Central memory CD4-positive, alpha-beta T cell (primary cell): ENCODE results near the gene RINT1.
A peak's percentile ranks its signal among the peaks of the same experiment; 100 is the strongest.
"Not testable (repeated sequence)": the region's sequence is repeated elsewhere in the genome, so short reads cannot be mapped to it uniquely, and the experiment has no call there.

Experiments
- DNase-seq: peaks from one replicate; pipeline ENCODE4 v3.0.0; 2022
- total RNA-seq, 3 experiments: gene quantifications; one replicate each; lab custom pipeline; 2026; lab: John Stamatoyannopoulos, UW

The RINT1 gene
- 41.0 to 65.6 (median 48.6) reads per million in 3 experiments for total RNA-seq

DNA sequence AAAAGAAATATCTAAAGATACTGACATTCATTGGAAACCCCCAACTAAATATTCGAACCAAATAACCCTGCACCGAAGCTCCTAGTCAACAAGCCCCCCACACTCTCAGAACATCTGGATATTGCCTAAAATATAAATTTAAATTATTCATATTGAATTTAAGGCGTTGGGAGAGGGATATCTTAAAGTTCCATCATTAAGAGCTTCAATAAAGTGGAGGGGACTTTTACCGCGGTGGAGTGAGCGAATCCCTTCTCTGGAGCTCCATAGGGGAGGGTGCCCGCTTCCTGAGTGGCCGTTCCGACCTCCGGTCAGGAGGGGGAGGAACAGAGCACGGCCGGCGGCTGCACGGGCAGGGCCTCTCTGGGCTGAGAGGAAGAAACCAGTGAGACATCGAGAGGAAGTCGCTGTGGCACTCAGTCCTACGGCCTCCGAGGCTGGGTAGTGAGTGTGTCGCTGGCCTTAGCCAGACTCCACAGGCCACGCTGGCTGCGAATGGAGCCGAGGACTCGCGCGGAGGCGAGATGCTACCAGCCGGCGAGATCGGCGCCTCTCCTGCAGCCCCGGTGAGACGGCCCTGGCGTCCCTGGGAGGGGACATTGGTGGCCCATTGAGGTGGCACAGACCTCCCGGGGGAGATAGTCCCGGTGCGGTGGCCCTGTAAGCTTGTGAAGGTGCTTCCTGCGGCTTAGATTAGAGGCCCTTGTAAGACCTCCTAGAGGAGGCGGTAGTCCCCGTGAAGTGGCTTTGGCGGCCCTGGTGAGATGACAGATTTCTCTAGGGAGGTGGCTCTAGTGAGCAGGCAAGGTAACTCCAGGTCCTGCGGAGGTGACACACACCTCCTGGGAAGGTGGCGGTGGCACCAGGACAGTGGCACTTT lies at the start of gene RINT1:
RINT1 (plus strand) TSS at position 410 of the 880 bp plus-strand sequence; CDS start at position 525, 115 bp downstream.
- DNase-seq, result peak; percentile 82

DNA sequence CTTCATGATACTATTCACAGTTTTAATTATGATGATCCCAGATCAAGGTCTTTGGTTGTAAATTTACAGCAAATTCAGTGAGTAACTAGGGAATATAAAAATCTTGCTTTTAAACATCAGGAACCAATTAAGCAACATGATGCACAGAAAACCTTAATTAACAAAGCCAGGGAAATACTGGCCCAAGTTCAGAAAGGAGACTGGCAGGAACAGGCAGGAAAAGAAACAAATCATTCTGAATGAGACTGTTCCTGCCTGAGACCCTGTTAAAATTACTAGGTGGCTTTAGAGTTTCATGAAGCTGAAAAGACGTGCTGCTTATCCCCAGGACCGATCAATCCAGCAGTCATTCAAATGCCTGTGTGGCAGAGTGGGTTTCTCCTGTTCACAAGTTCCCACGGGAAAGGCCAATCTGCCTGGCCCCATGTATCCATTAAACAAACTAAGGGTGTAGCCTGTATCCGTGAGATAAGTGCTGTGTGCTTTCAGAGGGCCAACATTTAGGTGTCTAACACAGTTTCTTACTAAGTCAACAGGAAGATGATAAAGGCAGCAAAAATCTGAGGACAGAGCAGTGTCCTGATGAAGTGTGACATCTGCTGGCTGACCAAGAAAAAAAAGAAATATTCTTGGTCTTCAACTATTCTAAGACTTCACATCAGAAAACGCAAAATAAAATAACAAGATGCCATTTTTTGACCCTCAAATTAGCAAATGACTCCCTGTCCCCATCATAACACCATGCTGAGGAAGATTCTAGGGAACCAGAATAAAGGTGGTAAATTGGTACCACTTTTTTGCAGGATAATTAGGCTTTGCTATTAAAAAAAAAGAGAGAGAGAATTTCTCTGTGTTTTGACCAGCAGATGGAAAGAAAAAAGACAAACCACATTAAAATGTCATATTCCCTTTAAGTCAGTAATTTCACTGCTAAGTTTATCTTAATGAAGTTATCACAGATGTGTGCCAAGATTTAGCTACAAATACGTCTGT lies 44.1 kb upstream of the RINT1 start:
- DNase-seq, result peak; percentile 2

DNA sequence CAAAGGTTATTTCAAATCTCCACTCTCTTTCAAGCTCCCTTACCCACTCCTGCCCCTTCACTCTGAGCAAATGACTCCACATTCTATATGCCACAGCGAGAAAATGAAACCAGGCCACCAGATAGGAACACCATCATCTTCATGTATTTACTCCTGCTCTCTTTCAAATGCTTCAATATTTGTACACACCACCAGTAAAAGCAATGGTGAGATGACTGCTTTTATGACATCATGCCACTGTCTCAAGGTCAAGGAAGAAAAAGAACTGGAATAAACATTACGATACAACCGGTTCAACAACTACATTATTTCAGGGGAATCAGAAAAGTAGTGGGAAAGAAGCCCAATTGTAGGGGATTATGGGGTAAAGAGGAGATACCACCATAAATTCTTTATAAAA lies 42.6 kb upstream of the RINT1 start:
- no peak for DNase-seq

DNA sequence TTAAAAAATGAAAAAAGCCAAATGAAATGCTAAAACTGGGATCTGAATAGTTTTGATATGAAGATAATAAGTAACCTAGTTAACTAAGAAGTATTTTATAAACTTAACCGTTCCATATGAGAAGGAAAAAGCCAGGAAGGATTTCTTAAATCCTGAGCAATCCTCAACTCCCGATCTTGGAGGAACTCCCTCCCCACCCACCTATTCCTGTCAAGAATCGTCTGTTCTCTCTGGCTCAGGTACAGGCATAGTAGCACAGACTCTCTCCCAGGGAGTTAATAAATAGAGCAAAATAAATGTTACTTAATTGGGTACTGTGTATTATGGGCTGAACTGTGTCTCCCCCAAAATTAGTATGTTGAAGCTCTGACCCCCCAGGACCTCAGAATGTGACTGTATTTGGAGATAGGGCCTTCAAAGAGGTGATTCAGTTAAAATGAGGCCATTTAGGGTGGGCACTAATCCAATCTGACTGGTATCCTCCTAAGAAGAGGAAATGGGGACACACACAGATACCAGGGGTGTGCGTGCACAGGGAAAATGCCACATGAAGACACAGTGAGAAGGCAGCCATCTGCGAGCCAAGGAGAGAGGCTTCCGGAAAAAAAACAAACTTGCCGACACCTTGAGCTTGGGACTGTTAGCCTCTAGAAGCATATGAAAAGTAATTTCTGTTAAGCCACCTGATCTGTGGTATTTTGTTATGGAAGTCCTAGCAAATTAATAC lies 38.6 kb upstream of the RINT1 start:
- DNase-seq, result no peak

DNA sequence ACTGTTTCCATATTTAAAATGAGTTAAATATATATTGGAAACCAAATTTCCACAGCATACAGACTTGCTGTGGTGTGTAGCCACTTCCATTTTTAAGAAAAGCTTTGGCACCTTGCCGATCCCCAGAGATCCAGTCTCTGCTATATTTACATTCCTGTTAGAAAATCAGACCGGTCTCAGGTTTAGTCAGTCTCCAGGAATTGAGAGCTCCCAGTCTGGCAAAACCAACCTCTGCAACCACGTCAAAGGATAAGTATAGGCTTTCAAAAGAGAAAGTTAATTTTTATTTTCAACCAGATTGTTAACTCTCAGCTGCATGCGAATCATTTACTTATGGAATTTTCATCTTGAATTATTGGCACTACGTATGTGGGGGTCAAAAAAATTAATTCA lies 38.1 kb upstream of the RINT1 start:
- DNase-seq, result no peak

DNA sequence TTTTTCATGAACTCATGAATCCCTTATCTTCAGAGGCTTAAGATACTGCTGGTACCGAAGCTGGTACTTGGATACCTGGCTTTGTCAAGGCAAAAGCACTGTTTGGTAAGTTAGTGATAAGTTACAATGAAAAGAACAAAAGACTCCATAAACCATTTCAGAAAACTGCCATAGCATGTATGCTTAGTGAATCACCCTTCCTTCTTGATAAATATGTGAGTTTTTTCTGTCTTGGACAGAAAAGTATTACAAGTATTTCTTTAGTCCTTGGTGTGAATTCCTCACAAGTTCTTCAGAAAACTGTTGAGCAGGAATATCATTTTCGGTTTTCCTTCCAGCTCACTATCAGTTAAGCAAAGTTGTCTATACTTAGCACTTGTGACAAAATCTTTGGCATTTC lies 35.5 kb upstream of the RINT1 start:
- DNase-seq, result no peak

DNA sequence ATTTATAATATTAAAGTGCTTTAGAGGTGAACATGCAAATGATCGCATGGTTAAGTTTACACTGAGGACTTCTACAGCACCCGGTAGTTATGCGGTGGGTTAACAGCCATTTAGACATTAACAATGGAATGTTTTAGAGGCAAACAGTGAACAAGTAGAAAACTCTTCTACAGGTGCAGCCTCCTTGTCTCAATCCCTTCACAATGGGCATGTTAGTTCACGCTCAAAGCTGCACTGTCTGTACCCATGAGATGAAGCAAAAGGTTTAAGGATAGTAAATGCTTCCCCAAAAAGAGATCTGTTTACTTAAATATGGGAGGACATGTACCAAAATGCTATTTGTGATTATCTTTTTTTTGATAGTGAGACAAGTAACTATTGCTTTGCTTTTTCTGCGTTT lies 35.0 kb upstream of the RINT1 start:
- DNase-seq, result no peak

DNA sequence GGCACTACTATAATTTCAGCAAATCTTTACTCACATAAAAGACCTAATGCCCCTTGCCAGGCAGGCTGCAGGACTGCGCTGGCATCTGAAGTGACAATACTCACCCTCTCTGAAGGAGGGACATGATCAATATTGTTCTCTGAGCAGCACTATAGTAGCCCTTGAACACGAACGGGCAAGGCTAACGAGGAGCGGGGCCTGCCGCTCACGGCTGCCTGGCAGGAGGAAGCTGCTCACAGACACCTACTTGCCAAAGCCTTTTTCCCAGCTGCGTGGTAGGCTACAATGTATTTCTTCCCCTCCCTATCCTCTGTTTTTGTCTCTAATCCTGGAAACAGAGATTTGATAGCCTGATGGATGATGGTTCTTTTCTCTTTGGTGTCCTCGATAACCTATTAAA lies 29.8 kb upstream of the RINT1 start:
- DNase-seq, result no peak

DNA sequence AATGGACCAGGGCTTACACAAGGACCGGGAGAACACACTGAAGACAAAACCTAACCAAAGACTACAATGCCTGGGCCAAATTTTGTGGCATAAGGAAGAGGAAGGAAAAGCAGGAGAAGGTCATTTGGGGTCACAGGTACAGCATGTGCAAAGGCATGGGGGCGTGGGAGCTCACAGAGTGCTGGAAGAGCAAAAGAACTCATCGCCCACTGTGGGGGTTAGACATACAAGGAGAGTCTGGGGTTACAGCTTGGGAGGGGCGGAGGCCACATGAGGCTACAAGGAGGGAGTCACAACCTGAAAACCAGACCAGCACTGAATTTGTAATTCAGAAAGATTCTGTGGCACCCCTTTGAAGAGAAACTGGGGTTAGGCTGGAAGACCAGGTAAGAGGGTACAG lies 19.6 kb upstream of the RINT1 start:
- DNase-seq, result no peak

DNA sequence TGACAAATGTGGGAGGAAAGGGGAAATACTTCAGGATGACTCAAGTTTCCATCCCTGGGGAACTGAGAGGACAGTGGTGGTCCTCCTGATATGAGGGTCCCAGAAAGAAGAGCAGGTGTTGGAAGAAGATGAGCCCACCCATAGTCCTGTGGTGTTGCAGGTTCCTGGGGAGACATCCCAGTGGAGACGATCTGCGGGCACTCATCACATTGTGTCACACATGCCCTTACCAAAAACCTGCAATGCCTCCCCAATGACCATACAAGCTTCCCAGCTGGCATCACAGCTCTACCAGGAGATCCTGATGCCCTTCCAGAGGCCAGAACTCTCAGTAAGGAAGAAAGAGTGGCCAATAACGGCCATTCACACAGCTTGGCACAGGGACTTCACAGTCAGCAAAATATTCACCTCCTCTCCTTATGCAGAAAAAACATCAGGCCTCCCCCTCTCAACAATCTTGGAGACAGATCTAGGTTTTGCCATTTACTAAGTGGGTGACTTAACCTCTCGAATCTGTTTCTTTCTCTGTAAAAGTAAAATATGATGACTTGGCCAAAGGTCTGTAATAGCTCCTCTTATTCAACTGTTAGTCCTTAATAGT lies 19.0 kb upstream of the RINT1 start:
- DNase-seq, result no peak

DNA sequence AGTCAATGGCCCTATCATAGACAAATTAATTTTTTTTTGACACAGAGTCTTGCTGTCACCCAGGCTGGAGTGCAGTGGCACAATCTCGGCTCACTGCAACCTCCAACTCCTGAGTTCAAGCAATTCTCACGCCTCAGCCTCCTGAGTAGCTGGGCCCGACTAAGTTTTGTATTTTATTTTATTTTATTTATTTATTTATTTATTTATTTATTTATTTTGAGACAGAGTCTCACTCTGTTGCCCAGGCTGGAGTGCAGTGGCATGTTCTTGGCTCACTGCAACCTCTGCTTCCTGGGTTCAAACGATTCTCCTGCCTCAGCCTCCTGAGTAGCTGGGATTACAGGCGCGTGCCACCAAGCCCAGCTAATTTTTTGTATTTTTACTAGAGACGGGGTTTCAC lies 16.4 kb upstream of the RINT1 start:
- not testable (repeated sequence) for DNase-seq

DNA sequence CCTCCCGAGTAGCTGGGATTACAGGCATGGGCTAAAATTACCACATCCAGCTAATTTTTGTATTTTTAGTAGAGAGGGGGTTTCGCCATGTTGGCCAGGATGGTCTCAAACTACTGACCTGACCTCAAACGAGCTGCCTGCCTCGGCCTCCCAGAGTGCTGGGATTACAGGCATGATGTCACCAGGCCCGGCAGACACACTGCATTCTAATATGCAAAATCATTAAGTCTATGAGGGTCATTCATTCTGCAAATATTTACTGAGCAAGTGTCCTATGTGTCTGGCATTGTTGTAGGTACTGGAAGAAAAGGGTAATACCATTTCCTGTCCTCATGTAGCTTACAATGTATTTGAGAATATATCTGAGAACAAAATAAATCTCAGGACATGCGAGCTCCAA lies 12.6 kb upstream of the RINT1 start:
- no peak for DNase-seq

DNA sequence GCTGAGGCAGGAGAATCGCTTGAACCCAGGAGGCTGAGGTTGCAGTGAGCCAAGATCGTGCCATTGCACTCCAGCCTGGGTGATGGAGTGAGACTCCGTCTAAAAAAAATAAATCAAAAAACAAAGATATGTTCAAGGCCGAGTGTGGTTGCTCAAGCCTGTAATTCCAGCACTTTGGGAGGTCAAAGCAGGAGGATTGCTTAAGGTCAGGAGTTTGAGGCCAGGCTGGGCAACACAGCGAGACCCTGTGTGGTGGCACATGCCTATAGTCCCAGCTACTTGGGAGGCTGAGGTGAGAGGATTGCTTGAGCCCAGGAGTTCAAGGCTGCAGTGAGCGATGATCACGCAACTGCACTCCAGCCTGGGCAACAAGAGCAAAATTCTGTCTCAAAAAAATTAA lies 11.4 kb upstream of the RINT1 start:
- DNase-seq, result not testable (repeated sequence)

DNA sequence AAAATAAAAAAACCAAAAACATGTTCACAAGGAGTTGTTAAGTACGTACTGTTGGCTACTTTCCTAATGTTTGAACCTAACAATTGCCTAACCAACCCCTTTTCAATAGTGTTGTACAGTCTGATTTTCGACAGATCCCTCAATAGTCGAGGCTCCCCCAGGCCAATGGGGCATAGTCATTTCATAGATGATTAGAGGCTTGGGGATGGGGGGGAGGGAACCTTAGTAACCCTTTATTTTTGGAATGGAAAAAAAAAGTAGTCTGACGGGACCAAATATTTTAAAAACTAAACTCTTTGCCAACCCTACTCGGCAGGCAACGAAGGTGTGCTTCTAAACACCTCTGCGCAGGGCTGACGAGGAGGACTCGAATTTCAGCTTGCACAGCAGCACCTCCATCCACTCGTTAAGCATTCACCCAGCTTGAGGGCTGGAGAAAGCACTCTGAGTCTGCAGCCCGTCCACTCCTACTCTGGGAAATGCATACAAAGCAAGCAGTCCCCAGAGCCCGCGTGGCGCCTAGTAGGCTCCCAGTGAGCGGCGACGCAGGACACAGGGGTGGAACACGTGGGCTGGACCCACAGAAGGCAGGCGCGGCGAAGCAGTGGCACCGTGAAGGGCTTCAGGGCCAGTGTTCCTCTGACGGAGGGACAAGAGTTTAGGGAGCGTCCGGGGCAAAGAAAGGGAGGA lies 10.8 kb upstream of the RINT1 start:
- DNase-seq, result peak; percentile 2

DNA sequence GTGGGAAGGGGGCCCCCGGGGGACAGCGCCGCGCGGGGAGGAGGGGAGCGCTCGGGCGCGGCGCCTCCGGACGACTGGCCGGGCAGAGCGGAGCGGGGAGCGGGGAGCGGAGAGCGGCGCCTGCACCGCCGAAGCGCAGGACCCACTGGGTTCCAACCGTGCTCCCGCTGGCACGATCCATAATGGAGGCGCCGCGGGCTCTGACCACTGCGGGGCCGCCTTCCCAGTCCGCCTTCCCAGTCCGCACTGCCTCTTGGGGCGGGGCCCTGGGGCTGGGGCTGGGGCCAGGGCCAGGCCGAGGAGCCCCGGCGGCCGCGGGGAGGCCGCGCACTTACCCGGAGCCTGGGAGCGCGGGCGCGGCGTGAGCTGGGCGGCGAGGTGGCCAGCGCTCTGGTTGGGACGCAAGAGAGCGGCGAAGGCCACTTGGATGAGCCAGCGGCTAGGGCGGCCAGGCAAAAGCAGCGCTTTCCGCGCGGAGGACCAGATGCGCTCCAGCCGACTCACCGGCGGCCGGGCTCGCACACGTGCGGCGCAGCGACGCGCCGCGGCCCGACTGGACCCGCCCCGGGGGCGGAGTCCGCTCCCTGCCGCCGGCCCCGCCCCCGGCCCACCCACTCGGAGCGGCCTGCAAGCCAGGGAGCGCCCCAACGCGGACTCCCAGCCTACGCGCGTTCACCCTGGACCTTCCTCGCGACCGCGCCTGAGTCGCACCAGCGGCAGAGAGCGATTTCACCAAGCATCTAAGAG lies 10.1 kb upstream of the RINT1 start, which contains the start of gene PUS7:
PUS7 (minus strand) TSS at position 555 of the 747 bp plus-strand sequence. CDS start 13,759 bp downstream, outside the sequence.
- DNase-seq, result peak; percentile 59

DNA sequence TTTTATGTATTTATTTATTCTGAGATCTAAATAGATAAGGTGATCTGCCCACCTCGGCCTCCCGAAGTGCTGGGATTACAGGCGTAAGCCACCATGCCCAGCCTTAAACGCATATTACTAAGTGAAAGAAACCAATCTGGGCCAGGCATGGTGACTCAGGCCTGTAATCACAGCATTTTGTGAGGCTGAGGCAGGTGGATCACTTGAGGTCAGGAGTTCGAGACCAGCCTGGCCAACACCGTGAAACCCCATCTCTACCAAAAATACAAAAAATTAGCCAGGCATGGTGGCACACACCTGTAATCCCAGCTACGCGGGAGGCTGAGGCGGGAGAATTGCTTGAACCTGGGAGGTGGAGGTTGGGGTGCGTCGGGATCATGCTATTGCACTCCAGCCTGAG lies 7.6 kb upstream of the RINT1 start:
- not testable (repeated sequence) for DNase-seq

DNA sequence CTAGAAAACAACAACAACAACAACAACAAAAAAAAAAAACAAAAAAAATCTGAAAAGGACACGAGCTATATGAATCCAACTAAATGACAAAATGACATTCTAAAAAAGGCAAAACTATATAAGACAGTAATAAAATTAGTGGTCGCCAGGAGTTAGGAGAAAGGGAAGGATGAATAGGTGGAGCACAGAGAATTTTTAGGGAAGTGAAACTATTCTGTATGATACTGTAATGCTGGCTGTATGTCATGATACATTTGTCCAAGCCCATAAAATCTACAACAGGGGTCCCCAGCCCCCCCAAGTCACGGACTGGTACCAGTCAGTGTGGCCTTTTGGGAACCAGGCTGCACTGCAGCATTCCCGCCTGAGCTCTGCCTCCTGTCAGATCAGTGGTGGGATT lies 7.2 kb upstream of the RINT1 start:
- DNase-seq, result no peak

DNA sequence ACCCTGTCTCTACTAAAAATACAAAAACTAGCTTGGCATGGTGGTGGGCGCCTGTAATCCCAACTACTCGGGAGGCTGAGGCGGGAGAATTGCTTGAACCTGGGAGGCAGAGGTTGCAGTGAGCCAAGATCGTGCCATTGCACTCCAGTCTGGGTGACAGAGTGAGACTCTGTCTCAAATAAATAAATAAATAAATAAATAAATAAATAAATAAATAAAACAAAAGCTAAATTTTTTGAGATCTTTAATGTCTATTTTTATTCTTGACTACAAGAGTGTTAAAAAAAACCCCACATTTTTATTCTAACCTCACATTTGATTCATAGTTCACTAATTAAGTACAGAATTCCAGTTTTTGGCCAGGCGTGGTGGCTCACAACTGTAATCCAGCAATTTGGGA lies 4.3 kb upstream of the RINT1 start:
- not testable (repeated sequence) for DNase-seq

DNA sequence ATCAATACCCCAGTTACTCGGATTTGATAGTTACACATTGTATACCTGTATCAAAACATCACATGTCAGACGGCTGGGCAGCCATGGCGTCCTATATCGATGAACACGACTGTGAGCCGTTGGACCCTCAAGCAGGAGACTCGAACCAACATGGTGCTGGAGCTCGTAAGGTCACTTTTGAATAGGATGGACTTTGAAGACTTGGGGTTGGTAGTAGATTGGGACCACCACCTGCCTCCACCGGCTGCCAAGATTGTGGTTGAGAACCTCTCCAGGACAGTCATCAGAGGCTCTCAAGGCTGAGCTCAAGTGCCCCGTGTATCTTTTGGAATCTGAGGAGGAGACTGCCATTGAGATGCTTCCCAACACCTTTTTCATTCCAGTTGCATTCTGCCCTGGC lies 1.9 kb upstream of the RINT1 start:
- DNase-seq, result no peak

DNA sequence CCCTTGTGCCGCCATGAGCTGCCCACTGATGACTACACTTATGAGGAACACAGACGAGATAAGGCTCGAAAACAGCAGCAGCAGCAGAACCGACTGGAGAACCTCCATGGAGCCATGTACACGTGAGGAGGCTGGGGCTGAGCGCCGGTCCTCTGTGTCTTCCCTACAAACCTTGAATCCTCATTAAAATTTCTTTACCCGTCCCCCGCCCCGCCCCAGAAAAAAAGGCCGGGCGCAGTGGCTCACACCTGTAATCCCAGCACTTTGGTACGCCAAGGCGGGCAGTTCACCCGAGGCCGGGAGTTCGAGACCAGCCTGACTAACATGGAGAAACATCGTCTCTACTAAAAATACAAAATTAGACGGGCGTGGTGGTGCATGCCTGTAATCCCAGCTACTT lies 1.5 kb upstream of the RINT1 start:
- DNase-seq, result no peak
